Measurements from ENCODE around the gene CASTOR1.
A peak's percentile ranks its signal among the peaks of the same experiment; 100 is the strongest.

The CASTOR1 gene

GRCh38 chr22:30318799-30319419 lies 29.6 kb upstream of the CASTOR1 start:
- DNase-seq = no peak

- DNase-seq = no peak
Measured at GRCh38 chr22:30317778-30318177, 28.5 kb upstream of the CASTOR1 start.

- DNase-seq = no peak
Measured at GRCh38 chr22:30315962-30316576, 26.8 kb upstream of the CASTOR1 start.

GRCh38 chr22:30314915-30315314 lies 25.6 kb upstream of the CASTOR1 start:
- DNase-seq = no peak

GRCh38 chr22:30313527-30314363 lies 24.4 kb upstream of the CASTOR1 start:
- DNase-seq = no peak

GRCh38 chr22:30312053-30312452 lies 22.7 kb upstream of the CASTOR1 start:
- DNase-seq = no peak

GRCh38 chr22:30310881-30311771 lies 21.8 kb upstream of the CASTOR1 start:
- DNase-seq = peak in 1 of 2 experiments; percentile 32

- DNase-seq = no peak
Measured at GRCh38 chr22:30309951-30310741, 20.8 kb upstream of the CASTOR1 start.

- no peak for DNase-seq
Measured at GRCh38 chr22:30308518-30309230, 19.4 kb upstream of the CASTOR1 start.

- DNase-seq = no peak
Measured at GRCh38 chr22:30308093-30308492, 18.8 kb upstream of the CASTOR1 start.

GRCh38 chr22:30307041-30307574 lies 17.8 kb upstream of the CASTOR1 start:
- no peak for DNase-seq

- no peak for DNase-seq
Measured at GRCh38 chr22:30306627-30307011, 17.3 kb upstream of the CASTOR1 start.

GRCh38 chr22:30305906-30306626 lies 16.8 kb upstream of the CASTOR1 start:
- DNase-seq = no peak

GRCh38 chr22:30305519-30305905 lies 16.2 kb upstream of the CASTOR1 start:
- DNase-seq = no peak

- no peak for DNase-seq
Measured at GRCh38 chr22:30304495-30305244, 15.4 kb upstream of the CASTOR1 start.

GRCh38 chr22:30302810-30303138 lies 13.5 kb upstream of the CASTOR1 start:
- no peak for DNase-seq

GRCh38 chr22:30301995-30302809 lies 12.9 kb upstream of the CASTOR1 start:
- DNase-seq = no peak

GRCh38 chr22:30299322-30299721 lies 10.0 kb upstream of the CASTOR1 start:
- DNase-seq = no peak

Data from NCI-H526 (cell line).